MCF 10A (cell line): Measurements from ENCODE around the gene SPI1. TPM values are rescaled to one million over a fixed set of nuclear protein-coding genes. Genes with fewer than 3 reads are reported as not detected.

ENCODE experiments used
- BruUV-seq: library from RNA; stranded (reverse); fragments of 400-500 nt; replicated peaks from 2 replicates; lab custom pipeline; 2021; lab: Mats Ljungman, UMichigan
- CTCF ChIA-PET: fragments of 300-600 bp; sonication (Branson Sonifier 250); formaldehyde crosslinking; extraction: SDS; loops from one replicate; lab custom pipeline; 2021; ENCODE audit warnings: antibody characterized with exemption, inconsistent platforms; lab: Yijun Ruan, JAX
- POLR2A ChIA-PET: fragments of 300-600, 350-650 bp; sonication (Branson Sonifier 250); formaldehyde crosslinking; extraction: SDS; loops from one replicate; lab custom pipeline; 2020; ENCODE audit warnings: antibody characterized with exemption, inconsistent platforms; lab: Yijun Ruan, JAX
- DNase-seq: peaks from one replicate; pipeline ENCODE4 v3.0.0-alpha.2; 2018; ENCODE audit not compliant: unreplicated experiment
- H3K27ac Mint-ChIP-seq: one replicate; pipeline ENCODE4 v1.8.0; 2022; ENCODE audit warnings: mild to moderate bottlenecking, low read depth, mixed read lengths; ENCODE audit not compliant: unreplicated experiment
- H3K27me3 Mint-ChIP-seq: one replicate; pipeline ENCODE4 v1.8.0; 2022; ENCODE audit warnings: mixed read lengths; ENCODE audit not compliant: insufficient read depth, unreplicated experiment
- H3K36me3 Mint-ChIP-seq: one replicate; pipeline ENCODE4 v1.8.0; 2022; ENCODE audit warnings: mild to moderate bottlenecking, moderate library complexity, mixed read lengths; ENCODE audit not compliant: insufficient read depth, unreplicated experiment
- H3K4me1 Mint-ChIP-seq: one replicate; pipeline ENCODE4 v1.8.0; 2022; ENCODE audit warnings: mixed read lengths; ENCODE audit not compliant: insufficient read depth, unreplicated experiment
- H3K4me3 Mint-ChIP-seq: one replicate; pipeline ENCODE4 v1.8.0; 2022; ENCODE audit warnings: mild to moderate bottlenecking, moderate library complexity, mixed read lengths; ENCODE audit not compliant: unreplicated experiment
- H3K9me3 Mint-ChIP-seq: one replicate; pipeline ENCODE4 v1.8.0; 2022; ENCODE audit warnings: mixed read lengths; ENCODE audit not compliant: unreplicated experiment
- CTCF ChIP-seq: fragments of 200-600 bp; IDR thresholded peaks from one replicate; pipeline ENCODE4 v1.8.0; 2022; ENCODE audit warnings: antibody characterized with exemption, mild to moderate bottlenecking; ENCODE audit not compliant: unreplicated experiment
- intact Hi-C: fragments of 100-400 bp; cut with micrococcal nuclease; formaldehyde crosslinking; loops from 2 replicates; pipeline ENCODE4 v1.14.1; 2022
- total RNA-seq: library from RNA; stranded (reverse); gene quantifications from 2 replicates; pipeline ENCODE4 v1.2.3, GENCODE V29; 2022

Gene SPI1
- total RNA-seq, 1 experiment from 2014 or later, result not detected

GRCh38 chr11:47391711-47392432 is 13.5 kb upstream of the SPI1 start:
- no peaks in the 10 kb centered on the region for H3K27me3 Mint-ChIP-seq
- POLR2A ChIA-PET, result interaction anchor here (0.6 to 0.7 kb wide), 2 partner anchors 202 to 550 kb away, joined by 3 read pairs; no protein-coding TSS in a partner anchor
- H3K9me3 Mint-ChIP-seq, result no peaks in the 10 kb centered on the region
- TF ChIP-seq CTCF, result no peak
- no peak overlapping the region for H3K27ac Mint-ChIP-seq
- H3K4me3 Mint-ChIP-seq, result no peak overlapping the region
- no peak for DNase-seq
- H3K4me1 Mint-ChIP-seq, result no peaks in the 10 kb centered on the region
- CTCF ChIA-PET, result interaction anchor here (0.6 to 2.4 kb wide), 5 partner anchors 15 to 1315 kb away, joined by 3 to 12 read pairs (median 5); no protein-coding TSS in a partner anchor
- peaks cover 6% of the 10 kb centered on the region for H3K36me3 Mint-ChIP-seq
- intact Hi-C loops, result no loop called here
- BruUV-seq, result no TSS peak

GRCh38 chr11:47391077-47391583 is 12.8 kb upstream of the SPI1 start:
- BruUV-seq, result no TSS peak
- ChIA-PET CTCF (interaction anchor here (0.6 to 1.9 kb wide), 3 partner anchors 16 to 63 kb away, joined by 3 to 9 read pairs (median 5); no protein-coding TSS in a partner anchor), POLR2A (interaction anchor here (0.6 kb wide), 1 partner anchor 549 kb away, joined by 3 read pairs; no protein-coding TSS in a partner anchor)
- no peak overlapping the region for H3K27ac Mint-ChIP-seq
- no peaks in the 10 kb centered on the region for H3K4me1 Mint-ChIP-seq
- TF ChIP-seq CTCF, result no peak
- no peak overlapping the region for H3K4me3 Mint-ChIP-seq
- intact Hi-C loops, result no loop called here
- H3K9me3 Mint-ChIP-seq, result no peaks in the 10 kb centered on the region
- peaks cover 6% of the 10 kb centered on the region for H3K36me3 Mint-ChIP-seq
- H3K27me3 Mint-ChIP-seq, result no peaks in the 10 kb centered on the region
- DNase-seq, result no peak

GRCh38 chr11:47390422-47390760 is 12.0 kb upstream of the SPI1 start:
- Mint-ChIP-seq H3K4me3 (no peak overlapping the region), H3K9me3 (no peaks in the 10 kb centered on the region), H3K27me3 (no peaks in the 10 kb centered on the region), H3K4me1 (no peaks in the 10 kb centered on the region), H3K27ac (no peak overlapping the region), H3K36me3 (peaks cover 6% of the 10 kb centered on the region)
- no TSS peak for BruUV-seq
- no peak for TF ChIP-seq CTCF
- no peak for DNase-seq
- POLR2A ChIA-PET, result no interaction called here
- intact Hi-C loops, result no loop called here
- CTCF ChIA-PET, result interaction anchor here (0.6 to 1.9 kb wide), 3 partner anchors 13 to 17 kb away, joined by 3 to 9 read pairs (median 5); no protein-coding TSS in a partner anchor
